HG03342 (cell line): ENCODE results near the gene CHST3.
"Not testable (repeated sequence)": the region's sequence is repeated elsewhere in the genome, so short reads cannot be mapped to it uniquely, and the experiment has no call there.

Experiments used
- ATAC-seq: cut with Tn5 transposase; IDR thresholded peaks from one replicate; pipeline ENCODE4 v1.9.1; 2021; ENCODE audit warnings: mild to moderate bottlenecking, moderate library complexity; ENCODE audit not compliant: unreplicated experiment

CHST3 gene

GRCh38 chr10:71985542-71986250 lies 21.5 kb downstream of the CHST3 start:
- ATAC-seq, result no peak

GRCh38 chr10:71988895-71989294 lies 24.7 kb downstream of the CHST3 start:
- ATAC-seq, result not testable (repeated sequence)

- ATAC-seq, result no peak
Measured at GRCh38 chr10:71989661-71990454, 25.7 kb downstream of the CHST3 start.

GRCh38 chr10:71990706-71991269 lies 26.6 kb downstream of the CHST3 start:
- ATAC-seq, result no peak

GRCh38 chr10:71995449-71995848 lies 31.3 kb downstream of the CHST3 start:
- ATAC-seq, result no peak

- ATAC-seq, result no peak
Measured at GRCh38 chr10:71995887-71996575, 31.8 kb downstream of the CHST3 start.

GRCh38 chr10:71996592-71997371 lies 32.6 kb downstream of the CHST3 start:
- no peak for ATAC-seq

GRCh38 chr10:71998119-71998839 lies 34.1 kb downstream of the CHST3 start:
- ATAC-seq, result no peak

GRCh38 chr10:71998840-71999194 lies 34.6 kb downstream of the CHST3 start:
- ATAC-seq, result no peak

GRCh38 chr10:71999360-72000072 lies 35.3 kb downstream of the CHST3 start:
- ATAC-seq, result no peak

- no peak for ATAC-seq
Measured at GRCh38 chr10:72000073-72001032, 36.2 kb downstream of the CHST3 start.

- no peak for ATAC-seq
Measured at GRCh38 chr10:72001033-72001395, 36.8 kb downstream of the CHST3 start.

GRCh38 chr10:72002354-72003295 lies 38.4 kb downstream of the CHST3 start:
- ATAC-seq, result no peak

- no peak for ATAC-seq
Measured at GRCh38 chr10:72006026-72006425, 41.8 kb downstream of the CHST3 start.

- no peak for ATAC-seq
Measured at GRCh38 chr10:72007246-72007892, 43.2 kb downstream of the CHST3 start.

- ATAC-seq, result no peak
Measured at GRCh38 chr10:72008096-72008981, 44.1 kb downstream of the CHST3 start.
